ENCODE measurements around the gene UCMA.

Gene UCMA

GRCh38 chr10:13231808-13232207 is 2.4 kb downstream of the UCMA start:
- no peak for DNase-seq

DNA sequence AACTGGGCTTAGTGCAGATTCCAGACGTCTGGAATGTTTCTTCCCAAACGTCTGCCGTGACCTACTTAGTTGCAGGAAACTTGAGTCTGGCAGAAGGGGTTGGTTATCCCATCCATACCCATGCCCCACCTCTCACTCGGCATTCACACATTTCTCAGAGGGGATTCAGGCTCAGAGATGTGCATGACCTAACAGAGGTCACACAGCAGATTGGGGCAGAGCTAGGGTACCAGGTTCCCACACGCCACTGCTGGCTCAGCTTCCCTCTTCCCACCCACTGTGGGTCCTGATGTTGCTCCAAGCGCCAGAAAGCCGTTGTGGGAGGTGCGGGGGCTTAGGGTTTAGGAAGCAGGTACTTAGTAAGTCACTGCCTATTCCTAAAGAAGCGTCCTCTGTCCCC is 3.0 kb downstream of the UCMA start:
- DNase-seq = peak; percentile 69

DNA sequence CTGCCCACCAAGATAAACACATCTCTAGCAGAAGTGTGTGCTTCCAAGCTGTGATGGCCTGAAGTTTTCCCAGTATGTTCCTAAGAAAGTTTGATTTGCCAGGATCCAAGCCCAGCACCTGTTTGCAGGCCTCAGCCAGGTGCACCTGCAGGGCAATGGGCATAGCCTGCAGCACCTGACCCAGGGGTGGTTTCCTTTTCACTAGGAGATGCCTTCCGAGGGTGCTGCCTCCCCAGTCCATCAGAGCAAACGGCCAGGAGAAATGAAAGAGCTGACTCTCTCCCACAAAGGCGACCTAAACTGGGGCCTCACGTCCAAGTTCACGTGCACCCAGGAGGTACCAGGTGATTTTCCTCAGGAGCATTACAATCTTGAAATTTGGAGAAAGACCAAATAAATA is 7.1 kb downstream of the UCMA start:
- DNase-seq = no peak

DNA sequence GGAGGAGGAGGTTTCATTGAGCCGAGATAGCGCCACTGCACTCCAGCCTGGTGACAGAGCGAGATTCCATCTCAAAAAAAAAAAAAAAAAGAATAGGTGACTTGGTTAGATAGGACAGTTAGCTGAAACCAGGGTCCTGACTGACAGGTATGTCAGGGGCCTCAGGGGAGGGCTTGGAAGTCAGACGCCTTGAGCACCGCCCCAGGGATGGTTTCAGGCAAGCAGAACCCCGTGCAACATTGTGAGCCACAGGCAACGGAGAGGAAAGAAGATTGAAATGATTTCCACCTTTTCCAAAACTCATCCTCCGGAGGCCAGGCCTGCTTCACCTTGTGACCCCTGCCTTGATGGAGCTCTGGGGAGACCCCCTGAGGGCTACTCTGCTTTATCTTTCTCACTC is 8.6 kb downstream of the UCMA start:
- no peak for DNase-seq

DNA sequence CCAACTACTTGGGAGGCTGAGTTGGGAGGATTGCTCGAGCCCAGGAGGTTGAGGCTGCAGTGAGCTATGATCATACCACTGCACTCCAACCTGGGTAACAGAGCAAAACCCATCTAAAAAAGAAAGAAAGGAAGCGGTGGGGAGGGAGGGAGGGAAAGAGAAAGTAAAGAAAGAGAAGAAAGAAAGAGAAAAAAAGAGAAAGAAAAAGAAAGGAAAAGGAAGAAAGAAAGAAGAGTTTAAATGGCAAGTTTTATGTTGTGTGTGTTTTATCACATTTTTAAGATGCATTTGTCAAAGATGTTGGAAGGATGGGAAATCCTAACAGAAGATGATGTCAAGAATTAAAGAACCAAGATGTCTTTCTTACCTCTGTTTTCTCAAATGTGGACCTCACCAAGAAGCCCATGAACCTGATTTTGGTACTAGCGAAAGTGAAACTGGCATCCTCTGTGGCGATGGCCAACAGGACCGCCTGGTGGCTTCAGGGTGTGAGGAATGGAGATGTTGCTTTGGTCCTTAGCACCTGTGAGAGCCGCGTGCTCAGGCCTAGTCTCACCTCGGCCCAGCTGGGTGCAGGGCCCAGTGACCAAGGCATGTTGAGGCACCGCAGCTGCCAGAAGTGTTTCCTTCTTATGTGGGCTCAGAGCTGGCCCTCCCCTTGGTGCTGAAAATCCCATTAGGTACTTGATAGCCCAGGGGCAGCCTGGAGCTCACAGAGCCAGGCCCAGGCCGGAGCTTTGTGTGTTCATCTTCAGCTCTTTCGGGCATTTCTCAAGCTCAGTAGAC is 9.8 kb downstream of the UCMA start:
- DNase-seq = no peak

- DNase-seq = no peak
Measured at GRCh38 chr10:13223241-13223640, 10.9 kb downstream of the UCMA start.

GRCh38 chr10:13222566-13222965 is 11.6 kb downstream of the UCMA start:
- no peak for DNase-seq

- DNase-seq = no peak
Measured at GRCh38 chr10:13222151-13222550, 12.0 kb downstream of the UCMA start.

GRCh38 chr10:13221572-13221971 is 12.6 kb downstream of the UCMA start:
- DNase-seq = no peak

DNA sequence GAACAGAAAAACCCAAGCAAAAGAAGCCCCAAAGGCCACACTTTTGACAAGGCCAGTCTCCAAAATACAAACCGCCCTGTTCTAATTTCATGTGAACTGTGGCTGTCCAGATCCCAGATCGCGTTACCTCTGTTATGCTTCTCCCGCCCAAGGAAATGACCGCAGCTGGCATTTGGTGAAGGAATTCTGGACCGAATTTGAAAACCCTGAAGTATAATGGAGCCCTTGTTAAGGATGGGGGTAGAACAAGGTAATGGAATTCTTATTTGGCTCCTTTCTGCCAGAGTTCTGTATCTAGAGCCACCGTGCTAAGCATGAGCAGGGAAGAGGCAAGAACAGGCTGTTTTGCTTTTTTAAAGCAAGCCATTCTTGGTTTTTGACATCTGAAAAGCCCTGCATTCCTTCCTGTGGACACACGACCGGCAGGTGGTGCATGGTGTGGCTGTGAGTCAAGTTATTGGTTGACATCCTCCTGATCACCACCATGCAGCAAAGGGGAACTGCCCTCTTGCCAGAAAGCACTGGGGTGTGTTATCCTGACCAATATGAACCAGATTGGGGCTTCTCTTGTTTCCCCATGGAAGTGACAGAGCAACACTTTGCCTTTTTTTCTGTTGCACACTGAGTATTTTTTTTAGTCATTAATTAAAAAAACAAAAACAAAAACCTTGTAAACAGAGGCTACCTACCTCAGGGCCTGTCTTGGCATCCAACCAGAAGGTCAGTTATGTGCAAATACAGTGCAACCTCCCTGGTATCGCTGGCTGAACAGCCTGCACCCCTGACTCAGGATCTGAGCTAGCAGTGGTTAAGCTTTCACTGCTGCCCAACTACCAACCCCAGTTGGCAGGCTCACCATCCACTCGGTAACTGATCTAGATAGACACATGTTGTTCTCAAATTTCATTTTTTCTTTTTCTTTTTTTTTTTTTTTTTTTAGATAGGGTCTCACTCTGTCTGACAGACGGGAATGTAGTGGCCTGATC is 14.2 kb downstream of the UCMA start:
- DNase-seq = peak; percentile 74

DNA sequence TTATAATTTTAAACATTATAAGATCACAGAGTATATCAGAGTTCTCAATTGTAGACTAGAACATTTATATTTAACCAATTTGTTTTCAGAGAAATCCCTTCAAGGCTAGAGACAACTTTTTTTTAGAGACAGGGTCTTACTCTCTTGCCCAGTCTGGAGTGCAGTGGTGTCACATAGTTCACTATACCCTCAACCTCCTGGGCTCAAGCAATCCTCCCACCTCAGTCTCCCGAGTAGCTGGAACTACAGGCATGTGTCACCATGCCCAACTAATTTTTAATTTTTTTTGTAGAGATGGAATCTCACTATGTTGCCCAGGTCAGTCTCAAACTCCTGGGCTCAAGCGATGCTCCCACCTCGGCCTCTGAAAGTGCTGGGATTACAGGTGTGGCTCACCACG is 15.3 kb downstream of the UCMA start:
- no peak for DNase-seq

- no peak for DNase-seq
Measured at GRCh38 chr10:13213163-13213562, 21.0 kb downstream of the UCMA start.

- DNase-seq = no peak
Measured at GRCh38 chr10:13206546-13207443, 27.4 kb downstream of the UCMA start.

GRCh38 chr10:13206091-13206490 is 28.1 kb downstream of the UCMA start:
- DNase-seq = no peak

- DNase-seq = no peak
Measured at GRCh38 chr10:13201132-13201531, 33.0 kb downstream of the UCMA start.

DNA sequence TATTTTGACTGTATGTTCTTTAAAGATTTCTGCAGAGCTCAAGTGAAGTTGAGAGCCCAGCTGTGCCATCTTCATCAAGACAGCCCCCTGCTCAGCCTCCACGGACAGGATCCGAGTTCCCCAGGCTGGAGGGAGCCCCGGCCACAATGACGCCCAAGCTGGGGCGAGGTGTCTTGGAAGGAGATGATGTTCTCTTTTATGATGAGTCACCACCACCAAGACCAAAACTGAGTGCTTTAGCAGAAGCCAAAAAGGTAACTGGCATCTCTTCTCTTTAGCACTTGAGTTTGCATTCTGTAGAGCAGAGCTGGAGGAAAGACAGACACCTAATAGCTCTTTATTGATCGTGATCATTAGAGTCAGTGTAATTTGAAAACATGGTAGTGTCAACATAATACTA is 39.2 kb downstream of the UCMA start:
- no peak for DNase-seq

DNA sequence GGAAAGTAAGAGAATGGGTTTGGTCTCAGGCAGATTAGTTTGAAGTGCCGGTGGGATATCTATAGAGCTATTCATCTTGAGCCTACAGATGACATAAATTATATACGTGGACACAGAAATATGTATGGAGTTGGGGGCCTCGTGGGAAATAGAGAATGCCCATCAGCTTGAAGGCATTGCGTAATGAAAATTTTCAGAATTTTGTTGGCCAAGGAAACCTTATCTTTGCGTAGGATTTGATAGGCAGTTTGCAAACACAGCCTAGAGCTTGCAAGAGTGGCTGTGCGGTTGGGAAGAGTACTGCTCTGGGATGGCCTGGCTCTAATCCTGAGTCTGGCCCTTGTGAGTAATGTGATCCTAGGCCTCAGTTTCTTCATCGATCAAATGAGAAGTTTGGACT is 40.5 kb downstream of the UCMA start:
- no peak for DNase-seq

- no peak for DNase-seq
Measured at GRCh38 chr10:13191362-13191761, 42.8 kb downstream of the UCMA start.

DNA sequence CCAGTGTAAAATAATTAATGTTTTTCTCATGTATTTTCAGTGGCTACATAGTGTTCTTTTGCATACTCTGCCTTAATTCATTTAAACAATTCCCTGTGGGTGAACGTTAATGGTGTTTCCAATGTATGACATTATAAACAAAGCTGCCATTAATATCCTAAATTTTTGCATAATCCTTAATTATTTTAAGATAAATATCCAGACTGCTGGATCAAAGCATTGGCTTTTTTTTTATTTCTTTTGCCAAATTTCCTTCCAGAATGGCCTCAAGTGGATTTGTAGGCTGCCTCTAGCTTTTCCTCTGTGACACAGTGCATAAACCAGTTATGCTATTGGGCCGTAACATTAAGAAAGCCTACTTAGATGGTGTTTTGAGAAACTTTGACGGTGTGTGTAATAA is 43.4 kb downstream of the UCMA start:
- DNase-seq = no peak

GRCh38 chr10:13189961-13190360 is 44.2 kb downstream of the UCMA start:
- DNase-seq = no peak

DNA sequence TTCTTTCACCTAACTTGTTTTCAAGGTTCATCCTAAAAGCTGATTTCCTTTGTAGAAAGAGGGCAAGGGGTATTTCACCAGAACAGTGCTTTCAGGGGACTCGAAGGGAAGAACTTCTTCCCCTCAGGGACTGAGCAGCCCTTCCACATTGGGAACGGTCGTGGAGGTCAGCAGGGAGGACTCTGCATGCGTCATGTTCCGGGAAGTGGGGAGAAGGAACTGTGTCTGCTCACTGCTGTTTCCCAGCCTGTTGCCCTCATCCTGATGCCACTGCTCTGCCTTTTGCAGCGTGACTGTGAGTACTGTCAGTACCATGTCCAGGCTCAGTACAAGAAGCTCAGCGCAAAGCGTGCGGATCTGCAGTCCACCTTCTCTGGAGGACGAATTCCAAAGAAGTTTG is 45.6 kb downstream of the UCMA start:
- DNase-seq = no peak

GRCh38 chr10:13187135-13187534 is 47.0 kb downstream of the UCMA start:
- DNase-seq = no peak

All from islet precursor cell (in vitro differentiated cells).